Measurements from ENCODE around the gene PIK3CD.

The PIK3CD gene

GRCh38 chr1:9651565-9652378, at the start of gene PIK3CD:
Gene PIK3CD, plus strand, starts transcription at chr1:9651731. Its CDS starts 58,725 bp downstream, at chr1:9710456.
- peak; percentile 64 for DNase-seq

GRCh38 chr1:9601942-9602793, 49.4 kb upstream of the PIK3CD start:
- DNase-seq = no peak

- no peak for DNase-seq
Measured at GRCh38 chr1:9602794-9603167, 48.8 kb upstream of the PIK3CD start.

- no peak for DNase-seq
Measured at GRCh38 chr1:9603307-9603706, 48.2 kb upstream of the PIK3CD start.

- DNase-seq = no peak
Measured at GRCh38 chr1:9603766-9604753, 47.5 kb upstream of the PIK3CD start.

- DNase-seq = no peak
Measured at GRCh38 chr1:9604836-9605235, 46.7 kb upstream of the PIK3CD start.

- no peak for DNase-seq
Measured at GRCh38 chr1:9605946-9606455, 45.5 kb upstream of the PIK3CD start.

GRCh38 chr1:9606458-9606857, 45.1 kb upstream of the PIK3CD start:
- DNase-seq = no peak

- no peak for DNase-seq
Measured at GRCh38 chr1:9606948-9607347, 44.6 kb upstream of the PIK3CD start.

- DNase-seq = no peak
Measured at GRCh38 chr1:9607352-9607751, 44.2 kb upstream of the PIK3CD start.

GRCh38 chr1:9609998-9610397, 41.5 kb upstream of the PIK3CD start:
- no peak for DNase-seq

- no peak for DNase-seq
Measured at GRCh38 chr1:9610548-9610947, 41.0 kb upstream of the PIK3CD start.

- no peak for DNase-seq
Measured at GRCh38 chr1:9611716-9612115, 39.8 kb upstream of the PIK3CD start.

GRCh38 chr1:9612162-9612845, 39.2 kb upstream of the PIK3CD start:
- DNase-seq = no peak

GRCh38 chr1:9612871-9613624, 38.5 kb upstream of the PIK3CD start:
- DNase-seq = no peak

- no peak for DNase-seq
Measured at GRCh38 chr1:9613625-9614299, 37.8 kb upstream of the PIK3CD start.

- no peak for DNase-seq
Measured at GRCh38 chr1:9615316-9616063, 36.0 kb upstream of the PIK3CD start.

- DNase-seq = no peak
Measured at GRCh38 chr1:9618909-9619679, 32.4 kb upstream of the PIK3CD start.

- no peak for DNase-seq
Measured at GRCh38 chr1:9621032-9621431, 30.5 kb upstream of the PIK3CD start.

Measured in right forelimb (tissue), 1 donor.